Spleen (tissue), 7 donors: ENCODE measurements around the gene LPP.

Source experiments
- CTCF ChIP-seq, 11 experiments: fragments of 200-600 bp in 7 of 11; fragments of 450-650 bp in 4 of 11; sonication (generic) in 4 of 11; IDR thresholded peaks in 8 of 11; conservative IDR thresholded peaks in 3 of 11; 1 replicate in 7 of 11; 2 replicates in 4 of 11; pipeline versions ENCODE4 v1.4.0 to v1.8.0; 2016 to 2021; ENCODE audit warnings: antibody characterized with exemption in 11 of 11, inconsistent platforms in 4 of 11, mild to moderate bottlenecking in 1 of 11
- POLR2A ChIP-seq, 3 donors: fragments of 450-650 bp; IDR thresholded peaks; one replicate each; pipeline ENCODE4 v1.5.1; 2017; ENCODE audit warnings: antibody characterized with exemption in 3 of 3, mild to moderate bottlenecking in 1 of 3
- POLR2AphosphoS5 ChIP-seq, 3 donors: sonication (generic); formaldehyde crosslinking; IDR thresholded peaks; one replicate each; pipeline ENCODE4 v1.5.1; 2017; ENCODE audit warnings: antibody characterized with exemption in 3 of 3
- donor health status: DM: no; HTN: no; CAD: no; lungs with moderate emphysema.
- donor health status: DM: no; HTN: no; CAD: no.
- donor health status: DM: no; HTN: no; CAD: no.

- TF ChIP-seq CTCF (IDR thresholded peaks at IDR 0.05 in 8 of 11, conservative IDR thresholded peaks at IDR 0.05 in 3 of 11) (no peak), POLR2A (IDR thresholded peaks at IDR 0.05) (no peak), POLR2AphosphoS5 (IDR thresholded peaks at IDR 0.05) (no peak)
Observed at GRCh38 chr3:188672840-188673239, 518.9 kb downstream of the LPP start.
